Measurements from ENCODE around the gene GRN.
"Not testable (repeated sequence)": the region's sequence is repeated elsewhere in the genome, so short reads cannot be mapped to it uniquely, and the experiment has no call there.

The GRN gene

DNA sequence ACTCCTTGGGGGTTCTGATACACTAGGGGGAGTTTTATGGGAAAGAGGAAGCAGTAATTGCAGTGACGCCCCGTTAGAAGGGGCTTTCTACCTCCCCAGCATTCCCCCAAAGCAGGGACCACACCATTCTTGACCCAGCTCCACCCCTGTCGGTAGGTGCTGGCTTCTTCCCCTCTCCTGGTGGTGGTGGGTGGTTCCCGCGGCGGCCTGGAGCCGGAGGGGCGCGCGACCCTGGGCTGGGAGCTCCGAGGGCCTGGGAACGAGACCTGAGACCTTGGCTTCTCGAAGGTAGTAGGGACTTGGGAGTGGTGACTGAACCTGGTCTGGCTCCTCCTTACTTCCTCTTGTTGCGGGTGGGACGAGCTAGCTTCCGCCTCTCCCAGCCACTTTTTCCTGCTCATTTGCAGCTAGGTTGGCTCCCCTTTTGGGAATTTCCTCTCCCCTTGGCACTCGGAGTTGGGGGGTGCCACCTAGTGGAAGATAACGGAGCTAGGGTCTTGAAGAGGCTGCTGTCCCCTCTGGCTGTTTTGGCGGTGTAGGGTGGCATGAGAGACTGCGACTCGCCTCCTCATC lies 438 bp downstream of the GRN start:
- peak overlapping the region; percentile 80 for H3K27ac ChIP-seq
- TF ChIP-seq, protein P1, sequence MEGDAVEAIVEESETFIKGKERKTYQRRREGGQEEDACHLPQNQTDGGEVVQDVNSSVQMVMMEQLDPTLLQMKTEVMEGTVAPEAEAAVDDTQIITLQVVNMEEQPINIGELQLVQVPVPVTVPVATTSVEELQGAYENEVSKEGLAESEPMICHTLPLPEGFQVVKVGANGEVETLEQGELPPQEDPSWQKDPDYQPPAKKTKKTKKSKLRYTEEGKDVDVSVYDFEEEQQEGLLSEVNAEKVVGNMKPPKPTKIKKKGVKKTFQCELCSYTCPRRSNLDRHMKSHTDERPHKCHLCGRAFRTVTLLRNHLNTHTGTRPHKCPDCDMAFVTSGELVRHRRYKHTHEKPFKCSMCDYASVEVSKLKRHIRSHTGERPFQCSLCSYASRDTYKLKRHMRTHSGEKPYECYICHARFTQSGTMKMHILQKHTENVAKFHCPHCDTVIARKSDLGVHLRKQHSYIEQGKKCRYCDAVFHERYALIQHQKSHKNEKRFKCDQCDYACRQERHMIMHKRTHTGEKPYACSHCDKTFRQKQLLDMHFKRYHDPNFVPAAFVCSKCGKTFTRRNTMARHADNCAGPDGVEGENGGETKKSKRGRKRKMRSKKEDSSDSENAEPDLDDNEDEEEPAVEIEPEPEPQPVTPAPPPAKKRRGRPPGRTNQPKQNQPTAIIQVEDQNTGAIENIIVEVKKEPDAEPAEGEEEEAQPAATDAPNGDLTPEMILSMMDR (conservative IDR thresholded peaks at IDR 0.05): peak; percentile 50

DNA sequence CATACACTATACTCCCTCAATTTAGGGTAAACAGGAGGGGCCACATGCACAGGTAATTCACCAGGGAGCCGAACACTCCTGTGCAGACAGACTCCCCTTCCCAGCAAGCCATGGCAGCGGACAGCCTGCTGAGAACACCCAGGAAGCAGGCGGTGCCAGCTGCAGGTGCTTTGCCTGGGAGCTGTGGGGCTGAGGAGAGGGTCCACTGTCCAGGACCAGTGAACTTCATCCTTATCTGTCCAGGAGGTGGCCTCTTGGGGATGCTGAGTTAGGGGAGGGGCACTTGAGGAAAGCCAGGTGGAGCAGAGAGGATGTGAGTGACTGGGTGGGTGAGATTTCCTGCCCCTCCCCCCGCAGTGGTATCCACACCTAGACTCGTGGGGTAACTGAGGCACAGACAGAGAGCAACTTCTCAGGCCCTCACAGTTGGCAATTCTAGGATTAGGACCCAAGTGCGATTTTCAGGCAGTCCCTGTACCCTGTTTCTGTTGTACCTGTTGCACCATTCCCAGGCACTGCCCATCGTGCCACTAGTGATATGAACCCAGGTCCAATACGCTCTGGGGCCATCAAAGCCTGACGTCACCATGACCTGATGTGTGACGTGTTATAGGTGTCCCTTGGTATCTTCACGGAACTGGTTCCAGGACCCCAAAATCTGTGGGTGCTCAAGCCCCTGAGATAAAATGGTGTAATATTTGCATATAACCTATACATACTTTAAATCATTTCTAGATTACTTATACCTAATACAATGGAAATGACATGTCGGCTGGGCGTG lies 1.2 kb downstream of the GRN start:
- TF ChIP-seq, protein P1 (conservative IDR thresholded peaks at IDR 0.05): no peak
- H3K27ac ChIP-seq: peak overlapping the region; percentile 80

DNA sequence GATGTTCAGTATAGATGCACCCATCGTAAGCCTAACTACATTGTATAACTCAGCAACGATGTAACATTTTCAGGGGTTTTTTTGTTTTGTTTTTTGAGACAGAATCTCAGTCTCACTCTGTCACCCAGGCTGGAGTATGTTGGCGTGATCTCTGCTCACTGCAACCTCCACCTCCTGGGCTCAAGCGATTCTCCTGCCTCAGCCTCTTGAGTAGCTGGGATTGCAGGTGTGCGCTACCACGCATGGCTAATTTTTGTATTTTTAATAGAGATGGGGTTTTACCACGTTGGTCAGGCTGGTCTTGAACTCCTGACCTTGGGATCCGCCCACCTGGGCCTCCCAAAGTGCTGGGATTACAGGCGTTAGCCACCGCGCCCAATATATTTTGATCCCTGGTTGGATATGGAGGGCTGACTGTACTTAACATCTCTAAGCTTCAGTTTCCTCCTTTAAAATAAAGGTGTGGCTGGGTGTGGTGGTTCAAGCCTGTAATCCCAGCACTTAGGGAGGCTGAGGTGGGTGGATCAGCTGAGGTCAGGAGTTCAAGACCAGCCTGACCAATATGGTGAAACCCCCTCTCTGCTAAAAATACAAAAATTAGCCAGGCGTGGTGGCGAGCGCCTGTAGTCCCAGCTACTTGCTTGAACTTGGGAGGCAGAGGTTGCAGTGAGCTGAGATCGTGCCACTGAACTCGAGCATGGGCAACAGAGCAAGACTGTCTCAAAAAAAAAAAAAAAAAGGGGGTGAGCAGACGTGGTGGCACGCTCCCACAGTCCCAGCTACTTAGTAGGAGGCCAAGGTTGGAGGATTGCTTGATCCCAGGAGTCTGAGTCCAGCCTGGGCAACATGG lies 2.3 kb downstream of the GRN start:
- not testable (repeated sequence) for H3K27ac ChIP-seq

DNA sequence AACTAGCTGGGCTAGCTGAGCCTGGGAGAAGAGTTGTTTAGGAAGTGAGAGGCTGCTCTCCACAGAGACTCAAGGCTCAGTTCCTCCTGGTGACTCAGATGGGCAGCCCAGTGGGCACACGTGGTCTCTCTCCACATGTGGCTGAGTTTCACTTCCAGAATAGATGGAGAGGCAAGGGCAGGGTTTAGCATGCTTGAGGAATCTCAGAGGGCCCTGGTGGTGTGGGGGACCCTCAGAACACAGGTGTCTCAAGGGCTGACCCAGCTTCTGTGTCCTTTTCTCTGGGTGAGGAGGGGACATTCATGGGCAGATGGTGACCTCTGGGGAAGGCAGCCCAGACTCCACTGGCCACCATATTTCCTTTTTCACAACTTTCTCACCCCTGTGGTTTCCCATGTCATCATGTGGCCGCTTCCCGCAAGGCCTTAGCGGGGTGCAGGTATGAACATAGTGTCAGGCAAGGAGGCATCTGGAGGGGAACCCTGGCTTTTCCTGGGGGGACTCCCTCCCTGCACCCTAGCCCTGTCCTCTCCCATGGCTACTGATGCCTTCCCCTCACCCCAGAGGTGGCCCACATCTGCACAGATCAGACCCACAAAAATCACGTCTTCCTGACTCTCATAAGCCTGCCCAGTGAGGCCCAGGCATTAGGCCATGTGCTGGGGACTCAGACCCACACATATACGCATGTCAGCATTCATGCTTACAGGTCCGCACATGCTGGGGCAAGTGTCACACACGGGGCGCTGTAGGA lies 3.3 kb downstream of the GRN start:
- TF ChIP-seq, protein P1 (conservative IDR thresholded peaks at IDR 0.05): no peak
- H3K27ac ChIP-seq: no peak overlapping the region

DNA sequence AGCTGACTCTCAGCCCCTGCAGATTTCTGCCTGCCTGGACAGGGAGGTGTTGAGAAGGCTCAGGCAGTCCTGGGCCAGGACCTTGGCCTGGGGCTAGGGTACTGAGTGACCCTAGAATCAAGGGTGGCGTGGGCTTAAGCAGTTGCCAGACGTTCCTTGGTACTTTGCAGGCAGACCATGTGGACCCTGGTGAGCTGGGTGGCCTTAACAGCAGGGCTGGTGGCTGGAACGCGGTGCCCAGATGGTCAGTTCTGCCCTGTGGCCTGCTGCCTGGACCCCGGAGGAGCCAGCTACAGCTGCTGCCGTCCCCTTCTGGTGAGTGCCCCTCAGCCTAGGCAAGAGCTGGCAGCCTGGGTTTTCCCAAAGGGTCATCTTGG lies 3.9 kb downstream of the GRN start:
- TF ChIP-seq, protein P1 (conservative IDR thresholded peaks at IDR 0.05): no peak
- no peak overlapping the region for H3K27ac ChIP-seq

DNA sequence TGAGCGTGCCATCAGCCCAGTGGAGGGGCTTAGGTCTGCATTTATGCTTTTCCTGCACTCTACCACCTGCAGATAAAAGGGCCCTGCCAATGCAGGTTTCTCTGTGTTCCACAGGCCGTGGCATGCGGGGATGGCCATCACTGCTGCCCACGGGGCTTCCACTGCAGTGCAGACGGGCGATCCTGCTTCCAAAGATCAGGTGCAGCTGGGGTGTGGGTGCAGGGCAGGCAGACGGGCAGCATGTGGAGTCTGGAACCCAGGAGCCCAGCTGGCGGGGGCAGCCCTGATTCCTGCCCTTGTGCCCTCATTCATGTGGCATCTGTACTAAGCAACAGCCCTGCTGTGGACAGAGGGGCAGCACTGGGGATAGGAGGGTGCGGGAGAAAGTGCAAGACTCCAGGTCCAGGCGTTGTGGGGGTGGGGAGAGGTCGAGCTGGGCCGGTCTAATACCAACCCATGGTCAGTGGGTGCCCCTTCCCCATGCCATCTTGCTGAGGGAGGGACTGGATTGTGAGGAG lies 4.5 kb downstream of the GRN start:
- TF ChIP-seq, protein P1 (conservative IDR thresholded peaks at IDR 0.05): no peak
- no peak overlapping the region for H3K27ac ChIP-seq

DNA sequence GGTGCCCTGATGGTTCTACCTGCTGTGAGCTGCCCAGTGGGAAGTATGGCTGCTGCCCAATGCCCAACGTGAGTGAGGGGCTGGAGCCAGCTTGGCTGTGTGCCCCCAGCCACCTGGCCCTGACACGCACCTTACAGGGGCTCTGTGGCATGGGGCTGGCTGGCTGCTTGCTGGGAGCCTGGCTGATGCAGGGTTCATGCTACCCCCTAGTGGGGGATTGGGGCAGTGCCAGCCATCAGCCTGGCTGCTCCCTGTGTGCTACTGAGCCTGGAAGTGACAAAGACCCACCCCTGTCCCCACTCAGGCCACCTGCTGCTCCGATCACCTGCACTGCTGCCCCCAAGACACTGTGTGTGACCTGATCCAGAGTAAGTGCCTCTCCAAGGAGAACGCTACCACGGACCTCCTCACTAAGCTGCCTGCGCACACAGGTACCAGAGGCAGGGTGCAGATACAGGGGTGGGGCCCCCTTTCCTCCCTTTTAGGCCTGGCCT lies 5.7 kb downstream of the GRN start:
- no peak overlapping the region for H3K27ac ChIP-seq
- TF ChIP-seq, protein P1 (conservative IDR thresholded peaks at IDR 0.05): peak; percentile 89

Data from VCaP (cell line).